Upper lobe of right lung (tissue), 1 donor: ENCODE data around the gene TBX5. TPM values are rescaled to one million over a fixed set of nuclear protein-coding genes. Genes with fewer than 3 reads are reported as not detected.

Source experiments
- ATAC-seq: fragments of 200-7000 bp; cut with Tn5 transposase; one replicate; pipeline ENCODE4 v1.9.1; 2020; ENCODE audit warnings: mild to moderate bottlenecking, moderate library complexity
- DNase-seq: peaks from one replicate; pipeline ENCODE4 v3.0.0-alpha.2; 2020
- H3K27ac ChIP-seq: fragments of 200-600 bp; one replicate; pipeline ENCODE4 v1.8.0; 2022
- H3K27me3 ChIP-seq: fragments of 200-600 bp; one replicate; pipeline ENCODE4 v1.8.0; 2022; ENCODE audit warnings: mild to moderate bottlenecking
- H3K36me3 ChIP-seq: fragments of 200-600 bp; one replicate; pipeline ENCODE4 v1.8.0; 2022
- H3K4me1 ChIP-seq: fragments of 200-600 bp; one replicate; pipeline ENCODE4 v1.8.0; 2022
- H3K4me3 ChIP-seq: fragments of 200-600 bp; one replicate; pipeline ENCODE4 v1.8.0; 2022; ENCODE audit warnings: mild to moderate bottlenecking
- H3K9me3 ChIP-seq: fragments of 200-600 bp; one replicate; pipeline ENCODE4 v1.8.0; 2022
- CTCF ChIP-seq: fragments of 200-600 bp; IDR thresholded peaks from one replicate; pipeline ENCODE4 v1.8.0; 2022; ENCODE audit warnings: antibody characterized with exemption
- intact Hi-C: fragments of 100-400 bp; cut with DNase I; formaldehyde crosslinking; loops from one replicate; pipeline ENCODE4 v1.11.0; 2022
- total RNA-seq: library from RNA; stranded (reverse); fragmentation: NEBNext Ultra II Directional; extraction: Animal tissue kit (Norgen Biotek cat#: 25700); gene quantifications from one replicate; pipeline ENCODE4 v1.2.1, GENCODE V29; 2021
- donor health status: DM: no; HTN: yes; CAD: no; lungs with severe emphysema.

The TBX5 gene
- total RNA-seq, 1 donor from 2014 or later: 22.3 TPM

DNA sequence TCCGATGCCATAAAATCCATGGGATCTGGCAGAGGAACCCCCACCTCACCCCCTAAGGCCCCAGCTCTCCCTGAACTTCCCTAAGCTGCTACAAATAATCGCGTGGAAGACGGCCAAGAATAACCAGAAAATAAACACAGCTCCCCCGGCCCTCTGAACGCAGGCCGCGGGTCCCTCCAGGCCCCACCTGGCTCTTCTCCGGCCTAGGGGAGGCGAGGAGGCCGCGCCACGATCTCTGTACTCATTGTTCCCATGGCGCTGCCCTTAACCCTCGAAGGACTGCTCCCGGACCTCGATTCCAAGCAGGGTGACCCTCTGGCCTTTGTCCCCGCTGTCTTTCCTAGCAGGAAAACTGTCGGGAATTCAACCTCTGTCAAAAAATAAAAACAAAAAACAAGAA is 33.9 kb upstream of the TBX5 start:
- no peak overlapping the region for H3K27ac ChIP-seq
- intact Hi-C loops: no loop called here
- H3K27me3 ChIP-seq: peaks cover 70% of the 10 kb centered on the region
- H3K4me3 ChIP-seq: no peak overlapping the region
- no peaks in the 10 kb centered on the region for H3K36me3 ChIP-seq
- H3K9me3 ChIP-seq: no peaks in the 10 kb centered on the region
- no peak for TF ChIP-seq CTCF
- ATAC-seq (no peak), DNase-seq (no peak)
- H3K4me1 ChIP-seq: no peaks in the 10 kb centered on the region

DNA sequence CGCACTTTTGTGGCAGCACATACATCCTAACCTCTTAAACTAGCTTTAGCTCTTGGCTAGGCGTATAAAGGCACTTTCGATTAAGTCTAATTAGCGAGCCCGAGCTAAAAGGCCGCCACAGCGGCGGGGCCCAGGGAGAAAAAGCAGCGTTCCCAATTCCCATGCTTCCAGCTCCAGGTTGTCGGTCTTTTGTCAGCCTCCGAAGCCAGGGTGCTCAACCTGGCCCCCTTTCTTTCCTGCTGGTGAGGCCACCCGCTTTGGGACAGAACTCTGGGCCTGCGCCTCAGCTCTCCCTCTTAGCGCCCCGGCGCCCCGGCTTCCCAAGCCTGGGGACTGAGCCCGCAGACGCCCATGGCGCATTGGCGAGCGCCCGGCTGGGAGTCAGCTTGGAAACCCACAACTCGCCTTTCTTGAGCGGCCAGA is 33.3 kb upstream of the TBX5 start:
- no peaks in the 10 kb centered on the region for H3K9me3 ChIP-seq
- no peak overlapping the region for H3K4me3 ChIP-seq
- no peak overlapping the region for H3K27ac ChIP-seq
- ATAC-seq: no peak
- no peaks in the 10 kb centered on the region for H3K36me3 ChIP-seq
- intact Hi-C loops: no loop called here
- H3K4me1 ChIP-seq: no peaks in the 10 kb centered on the region
- peaks cover 65% of the 10 kb centered on the region for H3K27me3 ChIP-seq
- no peak for TF ChIP-seq CTCF
- DNase-seq: no peak

GRCh38 chr12:114438635-114439256 is 32.8 kb upstream of the TBX5 start:
- no peak overlapping the region for H3K27ac ChIP-seq
- no peaks in the 10 kb centered on the region for H3K36me3 ChIP-seq
- peaks cover 59% of the 10 kb centered on the region for H3K27me3 ChIP-seq
- intact Hi-C loops: no loop called here
- no peaks in the 10 kb centered on the region for H3K9me3 ChIP-seq
- no peak for ATAC-seq
- no peak for TF ChIP-seq CTCF
- no peak overlapping the region for H3K4me3 ChIP-seq
- no peak for DNase-seq
- no peaks in the 10 kb centered on the region for H3K4me1 ChIP-seq

DNA sequence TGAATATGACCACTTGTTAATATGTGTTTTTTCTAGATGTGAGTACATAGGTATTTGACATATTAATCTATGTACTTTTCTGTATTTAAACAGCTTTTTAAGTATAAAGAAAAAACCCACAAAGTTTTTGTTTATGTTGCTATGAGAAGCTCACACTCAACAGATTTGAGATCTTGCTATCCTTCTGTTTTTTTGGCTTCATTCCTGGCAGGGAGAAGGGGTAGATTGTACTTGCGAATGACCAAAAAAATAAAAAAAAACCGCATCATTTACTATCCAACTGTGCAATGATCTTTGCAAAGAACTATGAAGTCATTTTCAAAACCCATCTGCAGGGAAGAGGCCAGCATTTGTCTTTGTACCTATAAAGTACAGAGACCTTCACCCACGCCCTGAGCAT is 28.4 kb upstream of the TBX5 start:
- ATAC-seq: no peak
- Histone ChIP-seq H3K9me3 (no peaks in the 10 kb centered on the region), H3K27me3 (peaks cover 17% of the 10 kb centered on the region), H3K4me3 (no peak overlapping the region), H3K4me1 (no peaks in the 10 kb centered on the region), H3K27ac (no peak overlapping the region), H3K36me3 (no peaks in the 10 kb centered on the region)
- intact Hi-C loops: no loop called here
- TF ChIP-seq CTCF: no peak
- no peak for DNase-seq

- Histone ChIP-seq H3K27me3 (no peaks in the 10 kb centered on the region), H3K4me3 (no peak overlapping the region), H3K4me1 (no peaks in the 10 kb centered on the region), H3K36me3 (no peaks in the 10 kb centered on the region), H3K27ac (no peak overlapping the region), H3K9me3 (no peaks in the 10 kb centered on the region)
- intact Hi-C loops: no loop called here
- DNase-seq (no peak), ATAC-seq (no peak)
- TF ChIP-seq CTCF: no peak
Observed at GRCh38 chr12:114431902-114432301, 26.0 kb upstream of the TBX5 start.

GRCh38 chr12:114430306-114430705 is 24.4 kb upstream of the TBX5 start:
- no peak overlapping the region for H3K4me3 ChIP-seq
- H3K36me3 ChIP-seq: no peaks in the 10 kb centered on the region
- no peak for DNase-seq
- H3K9me3 ChIP-seq: no peaks in the 10 kb centered on the region
- ATAC-seq: no peak
- H3K27me3 ChIP-seq: no peaks in the 10 kb centered on the region
- intact Hi-C loops: no loop called here
- H3K27ac ChIP-seq: no peak overlapping the region
- TF ChIP-seq CTCF: no peak
- H3K4me1 ChIP-seq: no peaks in the 10 kb centered on the region
